Neuronal stem cell (in vitro differentiated cells): ENCODE data around the gene CHST12.

Source experiments
- DNase-seq: peaks from one replicate; pipeline ENCODE4 v3.0.0-alpha.2; 2013; ENCODE audit warnings: low spot score
- H2AFZ ChIP-seq: one replicate; pipeline ENCODE4 v1.6.1; 2013; ENCODE audit warnings: mild to moderate bottlenecking, low read length, inconsistent platforms
- H2AK5ac ChIP-seq: 2 replicates; pipeline ENCODE4 v1.6.1; 2013; ENCODE audit warnings: low read depth, mild to moderate bottlenecking, inconsistent platforms, low read length, moderate library complexity, mixed read lengths
- H2BK120ac ChIP-seq: 2 replicates; pipeline ENCODE4 v1.6.1; 2013; ENCODE audit warnings: low read depth, mild to moderate bottlenecking, inconsistent platforms, low read length, moderate library complexity, mixed read lengths
- H2BK12ac ChIP-seq: one replicate; pipeline ENCODE4 v1.6.1; 2013; ENCODE audit warnings: low read length, inconsistent platforms
- H2BK15ac ChIP-seq: 2 replicates; pipeline ENCODE4 v1.6.1; 2013; ENCODE audit warnings: mild to moderate bottlenecking, low read length, inconsistent platforms, mixed read lengths
- H2BK5ac ChIP-seq: one replicate; pipeline ENCODE4 v1.6.1; 2013; ENCODE audit warnings: inconsistent platforms, mild to moderate bottlenecking, low read length, moderate library complexity
- H3K14ac ChIP-seq: one replicate; pipeline ENCODE4 v1.6.1; 2013; ENCODE audit warnings: low read length, inconsistent platforms
- H3K18ac ChIP-seq: 2 replicates; pipeline ENCODE4 v1.6.1; 2013; ENCODE audit warnings: low read length, inconsistent platforms
- H3K23ac ChIP-seq: 2 replicates; pipeline ENCODE4 v1.6.1; 2013; ENCODE audit warnings: low read depth, mild to moderate bottlenecking, mixed read lengths, low read length, inconsistent platforms; ENCODE audit not compliant: poor library complexity
- H3K27ac ChIP-seq: replicated peaks from 3 replicates; pipeline ENCODE4 v1.5.1; 2013; ENCODE audit warnings: low read length, inconsistent platforms
- H3K27me3 ChIP-seq, 3 experiments: 2 replicates each; pipeline ENCODE4 v1.6.1; 2013; ENCODE audit warnings: low read length in 3 of 3, mild to moderate bottlenecking in 2 of 3, inconsistent platforms in 1 of 3, low read depth in 1 of 3, mixed read lengths in 1 of 3, moderate library complexity in 1 of 3; ENCODE audit not compliant: control insufficient read depth in 3 of 3, insufficient read depth in 3 of 3
- H3K36me3 ChIP-seq, 2 donors: replicated peaks in 1 of 2; 2 replicates each; pipeline ENCODE4 v1.6.1; 2013; ENCODE audit warnings: low read length in 2 of 2; ENCODE audit not compliant: control insufficient read depth in 2 of 2, insufficient read depth in 2 of 2
- H3K4ac ChIP-seq: 2 replicates; pipeline ENCODE4 v1.6.1; 2013; ENCODE audit warnings: inconsistent platforms, mild to moderate bottlenecking, low read length, moderate library complexity
- H3K4me1 ChIP-seq, 2 donors: 1 replicate in 1 of 2; 2 replicates in 1 of 2; pipeline ENCODE4 v1.6.1; 2013; ENCODE audit warnings: low read length in 2 of 2, low read depth in 1 of 2; ENCODE audit not compliant: control insufficient read depth in 2 of 2, insufficient read depth in 1 of 2
- H3K4me2 ChIP-seq: one replicate; pipeline ENCODE4 v1.6.1; 2013; ENCODE audit warnings: mild to moderate bottlenecking, low read length, inconsistent platforms; ENCODE audit not compliant: insufficient read depth, poor library complexity, severe bottlenecking
- H3K4me3 ChIP-seq, 2 donors: 2 replicates each; pipeline ENCODE4 v1.5.1; 2013; ENCODE audit warnings: low read length in 2 of 2, mild to moderate bottlenecking in 2 of 2, inconsistent platforms in 1 of 2, moderate library complexity in 1 of 2
- H3K79me1 ChIP-seq: one replicate; pipeline ENCODE4 v1.6.1; 2013; ENCODE audit warnings: low read depth, mild to moderate bottlenecking, inconsistent platforms, low read length, moderate library complexity
- H3K9ac ChIP-seq: one replicate; pipeline ENCODE4 v1.6.1; 2013; ENCODE audit warnings: mild to moderate bottlenecking, low read depth, low read length, inconsistent platforms; ENCODE audit not compliant: poor library complexity
- H3K9me3 ChIP-seq, 2 donors: replicated peaks in 1 of 2; 2 replicates each; pipeline versions ENCODE3 to v1.6.1; 2013; ENCODE audit warnings: low read length in 2 of 2, mild to moderate bottlenecking in 2 of 2, inconsistent platforms in 1 of 2, low read depth in 1 of 2, mixed read lengths in 1 of 2, moderate library complexity in 1 of 2; ENCODE audit not compliant: control insufficient read depth in 2 of 2, insufficient read depth in 1 of 2
- H4K8ac ChIP-seq: one replicate; pipeline ENCODE4 v1.6.1; 2013; ENCODE audit warnings: low read depth, mild to moderate bottlenecking, inconsistent platforms, low read length, moderate library complexity
- H4K91ac ChIP-seq: one replicate; pipeline ENCODE4 v1.6.1; 2013; ENCODE audit warnings: low read length, low read depth, mild to moderate bottlenecking, inconsistent platforms; ENCODE audit not compliant: poor library complexity
- WGBS, 2 donors: extraction: QIAGEN DNeasy Blood & Tissue Kit; methylation state at CpG; one replicate each; pipeline ENCODE4 v1.1.7; 2013; ENCODE audit warnings: missing lambda C conversion rate in 2 of 2, mixed read lengths in 1 of 2; ENCODE audit not compliant: insufficient read length in 2 of 2, insufficient replicate concordance in 1 of 2; ENCODE audit errors: extremely low coverage in 2 of 2; 5-methylcytosine and 5-hydroxymethylcytosine counted together

CHST12 gene

DNA sequence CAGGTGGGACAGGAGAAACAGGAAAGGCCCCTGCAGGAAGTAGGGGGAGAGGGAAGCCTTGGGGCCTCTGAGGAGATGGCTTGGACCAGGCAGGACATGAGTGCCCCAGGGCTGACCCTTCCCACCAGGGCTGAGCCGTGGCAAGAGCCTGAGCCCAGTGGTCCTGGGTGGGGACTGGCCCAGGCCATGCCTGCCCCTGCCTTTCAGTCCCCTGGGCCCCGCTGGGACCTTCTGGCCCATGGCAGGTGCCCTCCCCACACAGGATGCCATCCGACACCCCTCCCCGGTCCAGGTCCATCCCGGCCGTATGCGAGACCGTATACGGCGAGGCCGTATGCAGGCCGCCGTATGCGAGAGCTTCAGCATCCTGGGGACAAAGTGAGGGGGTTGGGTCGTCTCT lies 70.8 kb downstream of the CHST12 start:
- peak overlapping the region; percentile 32 for H3K23ac ChIP-seq
- no peak overlapping the region for H4K91ac ChIP-seq
- peak overlapping the region; percentile 99 for H2BK120ac ChIP-seq
- H2BK12ac ChIP-seq: peak overlapping the region; percentile 91
- peak overlapping the region; percentile 42 for H2BK5ac ChIP-seq
- no peak overlapping the region for H3K4me2 ChIP-seq
- H3K4me3 ChIP-seq: no peak overlapping the region
- H2AK5ac ChIP-seq: peak overlapping the region; percentile 99
- H4K8ac ChIP-seq: peak overlapping the region; percentile 29
- peaks cover 34 to 49% of the 10 kb centered on the region in 2 donors for H3K4me1 ChIP-seq
- no peak overlapping the region for H2AFZ ChIP-seq
- H3K27ac ChIP-seq: no peak overlapping the region
- no peaks in the 10 kb centered on the region for H3K9me3 ChIP-seq
- H3K36me3 ChIP-seq: no peaks in the 10 kb centered on the region
- H2BK15ac ChIP-seq: peak overlapping the region; percentile 79
- no peaks in the 10 kb centered on the region for H3K27me3 ChIP-seq
- H3K18ac ChIP-seq: peak overlapping the region; percentile 90
- no peak overlapping the region for H3K9ac ChIP-seq
- no peaks in the 10 kb centered on the region for H3K79me1 ChIP-seq
- WGBS, 2 donors: no CpG with 5 or more reads among the region's 15 CpGs
- no peak for DNase-seq
- peak overlapping the region; percentile 77 for H3K4ac ChIP-seq
- H3K14ac ChIP-seq: no peak overlapping the region

DNA sequence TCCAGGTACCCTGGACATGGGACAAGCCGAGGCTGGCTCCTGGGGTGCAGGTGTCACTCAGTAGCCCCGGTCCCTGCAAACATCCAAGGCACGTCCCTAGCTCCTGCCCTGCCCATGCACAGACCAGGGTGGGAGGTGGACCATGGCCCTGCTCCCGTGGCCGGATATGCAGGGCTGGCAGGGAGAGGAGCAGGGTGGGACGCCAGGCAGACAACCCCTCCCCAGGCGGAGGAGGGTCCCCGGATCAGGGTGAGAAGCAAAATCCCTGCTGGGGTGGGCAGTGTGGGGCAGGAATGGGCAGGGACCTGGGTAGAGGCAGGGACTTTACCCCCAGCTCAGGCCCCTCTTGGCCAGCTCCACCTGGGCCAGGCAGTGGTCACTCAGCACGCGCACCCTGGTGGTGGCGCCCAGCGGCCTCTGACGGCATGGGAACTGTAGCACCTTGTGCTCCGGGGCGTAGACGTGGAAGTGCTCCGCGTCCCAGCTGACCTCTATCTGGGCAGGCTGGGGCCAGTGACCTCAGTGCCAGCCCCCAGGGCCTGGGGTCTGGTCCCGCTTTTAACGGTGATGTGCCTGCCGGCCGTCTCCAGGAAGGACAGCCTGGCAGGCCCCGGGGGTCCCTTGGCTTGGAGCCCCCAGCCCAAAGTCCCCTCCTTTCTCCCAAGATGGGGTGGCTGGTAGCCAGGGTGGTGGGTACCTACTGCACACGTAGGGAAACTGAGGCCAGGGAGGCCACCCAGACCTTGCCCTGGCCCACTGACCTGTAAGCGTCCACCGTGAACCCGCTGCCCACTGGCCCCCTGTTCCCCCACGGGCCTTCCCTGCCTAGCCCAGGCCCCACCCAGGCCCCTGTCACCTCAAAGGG lies 71.6 kb downstream of the CHST12 start:
- Histone ChIP-seq H3K36me3 (no peaks in the 10 kb centered on the region), H3K9ac (no peak overlapping the region), H3K4me2 (no peak overlapping the region), H3K4me1 (peaks cover 35 to 47% of the 10 kb centered on the region in 2 donors), H4K8ac (no peak overlapping the region), H3K18ac (peak overlapping the region; percentile 90), H2BK12ac (peak overlapping the region; percentile 91), H2BK120ac (peak overlapping the region; percentile 99), H2BK15ac (peak overlapping the region; percentile 79), H4K91ac (peak overlapping the region; percentile 77), H3K9me3 (no peaks in the 10 kb centered on the region), H3K27ac (no peak overlapping the region), H3K79me1 (no peaks in the 10 kb centered on the region), H2AK5ac (peak overlapping the region; percentile 99), H3K14ac (no peak overlapping the region), H3K23ac (peak overlapping the region; percentile 68), H3K4me3 (no peak overlapping the region), H3K27me3 (no peaks in the 10 kb centered on the region), H2BK5ac (peak overlapping the region; percentile 60), H3K4ac (peak overlapping the region; percentile 57), H2AFZ (no peak overlapping the region)
- WGBS, 2 donors: no CpG with 5 or more reads among the region's 28 CpGs
- DNase-seq: no peak

GRCh38 chr7:2475678-2476015 lies 72.2 kb downstream of the CHST12 start:
- DNase-seq: no peak
- Histone ChIP-seq H3K18ac (peak overlapping the region; percentile 86), H3K14ac (no peak overlapping the region), H4K91ac (no peak overlapping the region), H2BK15ac (peak overlapping the region; percentile 79), H3K27ac (no peak overlapping the region), H2BK12ac (peak overlapping the region; percentile 91), H3K9me3 (no peaks in the 10 kb centered on the region), H2BK120ac (peak overlapping the region; percentile 90), H4K8ac (no peak overlapping the region), H3K79me1 (no peaks in the 10 kb centered on the region), H3K36me3 (no peaks in the 10 kb centered on the region), H3K23ac (no peak overlapping the region), H3K4me2 (no peak overlapping the region), H3K4me3 (no peak overlapping the region), H2AFZ (no peak overlapping the region), H3K4ac (peak overlapping the region; percentile 3), H3K9ac (no peak overlapping the region), H2AK5ac (peak overlapping the region; percentile 99), H2BK5ac (peak overlapping the region; percentile 60), H3K27me3 (no peaks in the 10 kb centered on the region), H3K4me1 (peaks cover 32 to 42% of the 10 kb centered on the region in 2 donors)
- WGBS, 2 donors: no CpG with 5 or more reads among the region's 18 CpGs

DNA sequence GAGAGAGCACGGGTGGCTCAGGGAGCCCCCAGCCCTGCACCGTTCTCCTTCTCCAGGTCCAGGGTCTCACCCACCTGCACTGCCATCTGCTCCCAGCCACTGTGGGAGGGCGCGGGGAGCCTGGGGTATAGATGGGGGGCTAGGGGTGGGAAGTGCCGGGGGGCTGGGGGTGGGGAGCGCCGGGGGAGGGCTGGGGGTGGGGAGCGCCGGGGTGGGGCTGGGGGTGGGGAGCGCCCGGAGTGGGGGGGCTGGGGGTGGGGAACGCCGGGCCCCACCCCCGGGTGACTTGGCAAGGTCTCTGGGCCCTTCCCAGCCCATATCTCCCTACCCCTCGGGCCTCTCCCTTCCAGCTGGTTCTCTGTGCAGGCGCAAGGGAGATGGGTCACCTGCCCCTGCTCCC lies 72.9 kb downstream of the CHST12 start, which contains the start of gene GRIFIN:
Gene GRIFIN (minus strand): TSS at position 101 of the 400 bp plus-strand sequence. CDS start 15 bp downstream, at position 86.
- H4K8ac ChIP-seq: no peak within 1 kb of the TSS
- H3K4me1 ChIP-seq: peaks cover 27 to 39% of the 10 kb centered on the region in 2 donors
- peak within 1 kb of the TSS; percentile 78 for H3K4ac ChIP-seq
- H3K9me3 ChIP-seq: no peaks in the 10 kb centered on the region
- H4K91ac ChIP-seq: peak within 1 kb of the TSS; percentile 77
- no peak within 1 kb of the TSS for H3K4me3 ChIP-seq
- H3K23ac ChIP-seq: no peak within 1 kb of the TSS
- H3K27ac ChIP-seq: no peak within 1 kb of the TSS
- H2BK15ac ChIP-seq: peak within 1 kb of the TSS; percentile 79
- peak within 1 kb of the TSS; percentile 99 for H2AK5ac ChIP-seq
- H2BK12ac ChIP-seq: peak within 1 kb of the TSS; percentile 91
- peak within 1 kb of the TSS; percentile 73 for H3K9ac ChIP-seq
- H3K4me2 ChIP-seq: no peak within 1 kb of the TSS
- no peaks in the 10 kb centered on the region for H3K27me3 ChIP-seq
- peak within 1 kb of the TSS; percentile 90 for H3K18ac ChIP-seq
- no peaks in the 10 kb centered on the region for H3K36me3 ChIP-seq
- H3K79me1 ChIP-seq: no peaks in the 10 kb centered on the region
- H3K14ac ChIP-seq: peak within 1 kb of the TSS; percentile 40
- H2AFZ ChIP-seq: peak within 1 kb of the TSS; percentile 95
- DNase-seq: no peak
- H2BK120ac ChIP-seq: peak within 1 kb of the TSS; percentile 99
- no CpG with 5 or more reads among the region's 16 CpGs for WGBS, 2 donors
- H2BK5ac ChIP-seq: peak within 1 kb of the TSS; percentile 87
